ENCODE measurements around the gene XRCC2. TPM values are rescaled to one million over a fixed set of nuclear protein-coding genes. Genes with fewer than 3 reads are reported as not detected.

The XRCC2 gene
- total and polyA plus RNA-seq, 2 of the 4 experiments (the other 2 are of a cell fraction), result 2.2 to 3.6 TPM

- Histone ChIP-seq H3K9me3 (ENCODE audit: control insufficient read depth, insufficient read depth, low read length) (no peaks in the 10 kb centered on the region), H3K56ac (ENCODE audit: extremely low read depth, insufficient read depth, low read length) (no peak overlapping the region), H3K4me3 (ENCODE audit: insufficient read depth, low read depth, low read length) (no peak overlapping the region), H3K18ac (ENCODE audit: low read depth, low read length) (no peak overlapping the region), H3K27me3 (ENCODE audit: control insufficient read depth, insufficient read depth, low read length) (no peaks in the 10 kb centered on the region; the same call in 1 of the 2 replicates), H2BK5ac (ENCODE audit: low read depth, low read length, poor library complexity, severe bottlenecking) (no peak overlapping the region), H4K20me1 (ENCODE audit: insufficient read depth, low read length) (no peaks in the 10 kb centered on the region), H3K36me3 (ENCODE audit: control insufficient read depth, insufficient read depth, low read length) (no peaks in the 10 kb centered on the region), H3K4me1 (ENCODE audit: control insufficient read depth, insufficient read depth, low read length) (no peaks in the 10 kb centered on the region), H2BK20ac (ENCODE audit: low read depth, low read length) (no peak overlapping the region), H3K9ac (ENCODE audit: low read depth, low read length) (no peak overlapping the region), H3K14ac (replicated peaks; ENCODE audit: low read depth, low read length) (no peak overlapping the region), H2BK15ac (ENCODE audit: low read depth, low read length) (no peak overlapping the region), H3K79me1 (ENCODE audit: low read depth in 1 of 2, low read length in 2 of 2) (no peaks in the 10 kb centered on the region), H4K5ac (ENCODE audit: low read depth, low read length) (no peak overlapping the region), H3K4me2 (ENCODE audit: low read depth, low read length) (no peak overlapping the region), H3K4ac (ENCODE audit: low read depth, low read length) (no peak overlapping the region), H4K91ac (ENCODE audit: insufficient read depth, low read depth, low read length) (no peak overlapping the region), H3K23ac (ENCODE audit: low read depth, low read length) (no peak overlapping the region), H2AK5ac (ENCODE audit: low read depth, low read length) (no peak overlapping the region), H3K9me1 (ENCODE audit: insufficient read depth, low read length) (no peaks in the 10 kb centered on the region), H4K8ac (ENCODE audit: low read depth in 2 of 2, low read length in 2 of 2) (no peak overlapping the region), H2AK9ac (replicated peaks; ENCODE audit: low read depth, low read length, poor library complexity) (no peak overlapping the region), H3K27ac (ENCODE audit: insufficient read depth, low read length) (no peak overlapping the region), H2AFZ (replicated peaks; ENCODE audit: low read length, poor library complexity) (peak overlapping the region; percentile 65), H2BK120ac (ENCODE audit: low read depth, low read length) (no peak overlapping the region)
- BruUV-seq (replicated peaks), result no TSS peak
- in situ Hi-C loops (cut with MboI; ENCODE audit: low sequenced_read_pairs), result no loop called here
- DNase-seq, result no peak
- intact Hi-C loops (cut with micrococcal nuclease), result no loop called here
- POLR2A ChIA-PET (ENCODE audit: unreplicated experiment), result no interaction called here
- dilution Hi-C loops (cut with HindIII; ENCODE audit: low sequenced_read_pairs, unreplicated experiment), result no loop called here
- ATAC-seq (ENCODE audit: low read depth), result peak; percentile 14; the same call in 1 of the 2 replicates
- WGBS, 2 experiments (ENCODE audit: extremely low coverage in 2 of 2, insufficient read length in 1 of 2), result 7% methylated on average over 7 of the region's 13 CpGs; no CpG with 5 or more reads in 1 of the 2 experiments
- no peak for TF ChIP-seq NFE2L2 (IDR thresholded peaks at IDR 0.05; ENCODE audit: low read depth, low read length)
- CTCF ChIA-PET, result no interaction called here
These were observed 60.8 kb downstream of the XRCC2 start for GRCh38 chr7:152615031-152615741.

All from IMR-90 (cell line).